Loucy (cell line): Measurements from ENCODE around the gene TENM4.

Experiments used
- H2AFZ ChIP-seq: fragments of 200-600 bp; sonication (generic); 2 replicates; pipeline ENCODE4 v1.6.0; 2016; ENCODE audit warnings: antibody characterized with exemption, mild to moderate bottlenecking, low read length, moderate library complexity
- H3F3A ChIP-seq: fragments of 200-600 bp; 2 replicates; pipeline ENCODE4 v1.6.0; 2016; ENCODE audit warnings: antibody characterized with exemption, low read depth, mild to moderate bottlenecking
- H3K27me3 ChIP-seq: fragments of 200-600 bp; sonication (generic); 2 replicates; pipeline ENCODE4 v1.6.1; 2014; ENCODE audit warnings: low read length, mild to moderate bottlenecking; ENCODE audit not compliant: insufficient read depth, poor library complexity, severe bottlenecking
- H3K36me3 ChIP-seq: fragments of 200-600 bp; sonication (generic); 2 replicates; pipeline ENCODE4 v1.6.1; 2016; ENCODE audit warnings: low read length; ENCODE audit not compliant: insufficient read depth
- H3K4me1 ChIP-seq: fragments of 200-600 bp; sonication (generic); 2 replicates; pipeline ENCODE4 v1.5.1; 2014; ENCODE audit warnings: low read length, mild to moderate bottlenecking; ENCODE audit not compliant: insufficient read depth, poor library complexity, severe bottlenecking
- H3K4me2 ChIP-seq: fragments of 200-600 bp; sonication (generic); 2 replicates; pipeline ENCODE4 v1.6.0; 2014; ENCODE audit warnings: antibody characterized with exemption, low read length, low read depth, mild to moderate bottlenecking; ENCODE audit not compliant: poor library complexity, severe bottlenecking
- H3K4me3 ChIP-seq: fragments of 200-600 bp; sonication (generic); 2 replicates; pipeline ENCODE4 v1.5.1; 2014; ENCODE audit warnings: low read length, mild to moderate bottlenecking, mixed read lengths; ENCODE audit not compliant: poor library complexity, severe bottlenecking
- H3K79me2 ChIP-seq: fragments of 200-600 bp; sonication (generic); 2 replicates; pipeline ENCODE4 v1.6.1; 2014; ENCODE audit warnings: low read length; ENCODE audit not compliant: insufficient read depth
- H3K9ac ChIP-seq: fragments of 200-600 bp; sonication (generic); 2 replicates; pipeline ENCODE4 v1.6.0; 2014; ENCODE audit warnings: mild to moderate bottlenecking, low read depth, low read length, moderate library complexity; ENCODE audit not compliant: poor library complexity, severe bottlenecking
- H3K9me2 ChIP-seq: fragments of 200-600 bp; sonication (generic); replicated peaks from 2 replicates; pipeline ENCODE4 v1.6.1; 2016; ENCODE audit warnings: low read depth, low read length, mixed read lengths
- H3K9me3 ChIP-seq: fragments of 200-600 bp; sonication (generic); 2 replicates; pipeline ENCODE4 v1.6.1; 2014; ENCODE audit warnings: mild to moderate bottlenecking, antibody characterized with exemption, low read length, low read depth; ENCODE audit not compliant: insufficient read depth
- H4K20me1 ChIP-seq: fragments of 200-600 bp; sonication (generic); 2 replicates; pipeline ENCODE4 v1.6.0; 2014; ENCODE audit warnings: antibody characterized with exemption, low read length, mild to moderate bottlenecking; ENCODE audit not compliant: insufficient read depth, poor library complexity, severe bottlenecking
- EZH2phosphoT487 ChIP-seq: fragments of 200-600 bp; IDR thresholded peaks from 2 replicates; pipeline ENCODE4 v1.6.1; 2018; ENCODE audit warnings: antibody characterized with exemption, mild to moderate bottlenecking, moderate library complexity, borderline replicate concordance
- TF ChIP-seq, protein P1 (sequence below): fragments of 200-600 bp; sonication (generic); conservative IDR thresholded peaks from 2 replicates; pipeline ENCODE4 v1.5.1; 2014; ENCODE audit warnings: mild to moderate bottlenecking, antibody characterized with exemption, low read length

TENM4 gene

DNA sequence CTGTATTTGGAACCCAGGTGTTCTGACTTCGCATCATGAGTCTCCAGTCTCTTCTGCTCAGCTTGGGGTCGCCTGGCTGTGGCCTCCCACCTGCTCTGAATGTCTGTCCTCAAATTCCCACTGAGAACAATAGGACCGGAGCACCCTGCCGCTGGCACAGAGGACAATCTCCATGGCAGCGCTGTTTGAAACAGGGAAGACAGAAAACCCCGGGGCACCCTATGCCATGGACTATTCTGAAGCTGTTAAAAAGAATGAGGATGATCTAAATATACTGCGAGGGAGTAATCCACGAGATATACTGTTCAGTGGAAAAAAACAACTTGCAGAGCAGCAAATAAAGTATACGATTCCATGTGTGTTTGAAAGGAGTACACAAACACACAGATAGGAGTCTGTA, 450.6 kb downstream of the TENM4 start:
- no peaks in the 10 kb centered on the region for H3K36me3 ChIP-seq
- H3K4me2 ChIP-seq: no peak overlapping the region
- H3K9me3 ChIP-seq: no peaks in the 10 kb centered on the region
- no peak overlapping the region for H3K4me3 ChIP-seq
- no peaks in the 10 kb centered on the region for H3K79me2 ChIP-seq
- H2AFZ ChIP-seq: no peak overlapping the region
- TF ChIP-seq, protein P1, sequence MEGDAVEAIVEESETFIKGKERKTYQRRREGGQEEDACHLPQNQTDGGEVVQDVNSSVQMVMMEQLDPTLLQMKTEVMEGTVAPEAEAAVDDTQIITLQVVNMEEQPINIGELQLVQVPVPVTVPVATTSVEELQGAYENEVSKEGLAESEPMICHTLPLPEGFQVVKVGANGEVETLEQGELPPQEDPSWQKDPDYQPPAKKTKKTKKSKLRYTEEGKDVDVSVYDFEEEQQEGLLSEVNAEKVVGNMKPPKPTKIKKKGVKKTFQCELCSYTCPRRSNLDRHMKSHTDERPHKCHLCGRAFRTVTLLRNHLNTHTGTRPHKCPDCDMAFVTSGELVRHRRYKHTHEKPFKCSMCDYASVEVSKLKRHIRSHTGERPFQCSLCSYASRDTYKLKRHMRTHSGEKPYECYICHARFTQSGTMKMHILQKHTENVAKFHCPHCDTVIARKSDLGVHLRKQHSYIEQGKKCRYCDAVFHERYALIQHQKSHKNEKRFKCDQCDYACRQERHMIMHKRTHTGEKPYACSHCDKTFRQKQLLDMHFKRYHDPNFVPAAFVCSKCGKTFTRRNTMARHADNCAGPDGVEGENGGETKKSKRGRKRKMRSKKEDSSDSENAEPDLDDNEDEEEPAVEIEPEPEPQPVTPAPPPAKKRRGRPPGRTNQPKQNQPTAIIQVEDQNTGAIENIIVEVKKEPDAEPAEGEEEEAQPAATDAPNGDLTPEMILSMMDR: no peak
- no peak for TF ChIP-seq EZH2phosphoT487
- H3K27me3 ChIP-seq: no peaks in the 10 kb centered on the region
- H3K4me1 ChIP-seq: no peaks in the 10 kb centered on the region
- H3K9ac ChIP-seq: no peak overlapping the region
- H3K9me2 ChIP-seq: no peaks in the 10 kb centered on the region
- H3F3A ChIP-seq: no peaks in the 10 kb centered on the region
- H4K20me1 ChIP-seq: no peaks in the 10 kb centered on the region

DNA sequence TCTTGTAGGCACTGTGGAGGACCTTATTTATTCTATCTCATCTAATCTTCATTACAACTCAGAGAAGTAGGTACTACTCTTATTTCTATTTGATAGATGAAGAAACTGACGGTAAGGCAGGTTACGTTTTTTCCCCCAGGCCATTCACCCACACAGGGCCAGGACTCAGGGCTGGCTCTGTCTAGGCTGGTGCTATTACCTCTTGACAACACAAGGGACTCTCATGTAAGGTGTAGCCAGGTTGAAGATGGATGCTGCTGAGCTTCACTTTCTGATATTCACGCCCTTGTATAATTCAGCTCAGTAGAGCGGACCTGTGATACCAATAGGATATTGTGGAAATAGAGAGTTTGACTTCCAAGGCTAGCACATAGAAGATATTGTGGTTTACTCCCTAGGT, 453.1 kb downstream of the TENM4 start:
- H3K4me2 ChIP-seq: no peak overlapping the region
- no peaks in the 10 kb centered on the region for H3K4me1 ChIP-seq
- no peaks in the 10 kb centered on the region for H3K9me2 ChIP-seq
- no peaks in the 10 kb centered on the region for H3F3A ChIP-seq
- no peak overlapping the region for H3K9ac ChIP-seq
- no peaks in the 10 kb centered on the region for H3K27me3 ChIP-seq
- no peak overlapping the region for H2AFZ ChIP-seq
- no peaks in the 10 kb centered on the region for H4K20me1 ChIP-seq
- H3K9me3 ChIP-seq: no peaks in the 10 kb centered on the region; the same call in 1 of the 2 replicates
- TF ChIP-seq EZH2phosphoT487: no peak
- TF ChIP-seq, protein P1: no peak
- no peaks in the 10 kb centered on the region for H3K79me2 ChIP-seq
- no peak overlapping the region for H3K4me3 ChIP-seq
- H3K36me3 ChIP-seq: no peaks in the 10 kb centered on the region

DNA sequence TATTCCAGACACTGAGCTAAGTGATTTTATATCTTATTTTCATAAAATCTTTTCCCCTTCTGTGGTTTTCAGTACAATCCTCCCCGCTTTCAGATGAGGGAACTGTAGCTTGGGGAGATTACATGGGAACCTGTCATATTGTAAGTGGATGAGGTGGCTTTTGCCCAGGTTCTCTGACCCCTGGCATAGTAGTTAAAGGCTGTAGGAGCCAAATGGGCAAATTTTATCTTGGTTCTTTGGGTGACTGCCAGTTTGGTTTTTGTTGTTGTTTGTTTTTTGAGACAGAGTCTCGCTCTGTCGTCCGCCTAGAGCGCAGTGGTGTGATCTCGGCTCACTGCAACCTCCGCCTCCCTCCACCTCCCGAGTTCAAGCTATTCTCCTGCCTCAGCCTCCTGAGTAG, 454.5 kb downstream of the TENM4 start:
- Histone ChIP-seq H3K9ac (no peak overlapping the region), H3K9me2 (no peaks in the 10 kb centered on the region), H4K20me1 (no peaks in the 10 kb centered on the region), H2AFZ (no peak overlapping the region), H3K36me3 (no peaks in the 10 kb centered on the region), H3K4me1 (no peaks in the 10 kb centered on the region), H3K79me2 (no peaks in the 10 kb centered on the region), H3K9me3 (no peaks in the 10 kb centered on the region; the same call in 1 of the 2 replicates), H3F3A (no peaks in the 10 kb centered on the region), H3K4me3 (no peak overlapping the region), H3K4me2 (no peak overlapping the region), H3K27me3 (no peaks in the 10 kb centered on the region)
- TF ChIP-seq EZH2phosphoT487: no peak
- TF ChIP-seq, protein P1: no peak
